HG02970 (cell line): ENCODE results near the gene CFAP92.

Source experiments
- ATAC-seq: cut with Tn5 transposase; IDR thresholded peaks from one replicate; pipeline ENCODE4 v1.9.1; 2021; ENCODE audit warnings: mild to moderate bottlenecking, moderate library complexity, moderate number of reproducible peaks; ENCODE audit not compliant: unreplicated experiment, low FRiP score

The CFAP92 gene

GRCh38 chr3:128993461-128994172 is at the start of gene CFAP92:
TSS of gene CFAP92 (minus strand) at chr3:128994076. CDS start at chr3:128993304, 772 bp downstream.
- peak; percentile 76 for ATAC-seq

- no peak for ATAC-seq
Observed at GRCh38 chr3:129040579-129041300, 46.9 kb upstream of the CFAP92 start.

- ATAC-seq, result no peak
Observed at GRCh38 chr3:129040039-129040336, 46.1 kb upstream of the CFAP92 start.

- ATAC-seq, result no peak
Observed at GRCh38 chr3:129039271-129040038, 45.6 kb upstream of the CFAP92 start.

GRCh38 chr3:129038121-129038855 is 44.4 kb upstream of the CFAP92 start:
- ATAC-seq, result no peak

GRCh38 chr3:129037093-129037419 is 43.2 kb upstream of the CFAP92 start:
- ATAC-seq, result no peak

GRCh38 chr3:129036222-129037092 is 42.6 kb upstream of the CFAP92 start:
- ATAC-seq, result no peak

- no peak for ATAC-seq
Observed at GRCh38 chr3:129035360-129036221, 41.7 kb upstream of the CFAP92 start.

GRCh38 chr3:129034642-129035041 is 40.8 kb upstream of the CFAP92 start:
- ATAC-seq, result no peak

- no peak for ATAC-seq
Observed at GRCh38 chr3:129033633-129034321, 39.9 kb upstream of the CFAP92 start.

GRCh38 chr3:129033151-129033550 is 39.3 kb upstream of the CFAP92 start:
- ATAC-seq, result no peak

- ATAC-seq, result no peak
Observed at GRCh38 chr3:129032716-129033115, 38.8 kb upstream of the CFAP92 start.

- ATAC-seq, result no peak
Observed at GRCh38 chr3:129031476-129032215, 37.8 kb upstream of the CFAP92 start.

GRCh38 chr3:129030611-129031010 is 36.7 kb upstream of the CFAP92 start:
- ATAC-seq, result no peak

GRCh38 chr3:129028866-129029265 is 35.0 kb upstream of the CFAP92 start:
- ATAC-seq, result no peak

GRCh38 chr3:129027544-129027880 is 33.6 kb upstream of the CFAP92 start:
- no peak for ATAC-seq

GRCh38 chr3:129026728-129027543 is 33.1 kb upstream of the CFAP92 start:
- ATAC-seq, result peak; percentile 90
